ENCODE results near the gene CREBRF.

CREBRF gene

GRCh38 chr5:173012882-173013281 lies 43.3 kb upstream of the CREBRF start:
- Histone ChIP-seq H3K4me1 (ENCODE audit: low read depth, poor library complexity, severe bottlenecking) (no peaks in the 10 kb centered on the region), H3K36me3 (ENCODE audit: insufficient read depth) (no peaks in the 10 kb centered on the region), H3K27me3 (ENCODE audit: insufficient read depth, low read depth) (no peaks in the 10 kb centered on the region), H2AFZ (ENCODE audit: low read depth) (no peak overlapping the region), H3K27ac (no peak overlapping the region), H3K9ac (no peak overlapping the region), H4K20me1 (ENCODE audit: insufficient read depth) (no peaks in the 10 kb centered on the region), H3K79me2 (ENCODE audit: insufficient read depth, low read depth) (peaks cover 52% of the 10 kb centered on the region), H3K4me3 (IDR thresholded peaks at IDR 0.05; ENCODE audit: insufficient read depth, low read depth, low read length) (no peak overlapping the region), H3K4me2 (no peak overlapping the region)
- no peak for TF ChIP-seq CTCF (conservative IDR thresholded peaks at IDR 0.05; ENCODE audit: low read depth, low read length)

GRCh38 chr5:173014671-173015070 lies 41.5 kb upstream of the CREBRF start:
- Histone ChIP-seq H3K4me3 (IDR thresholded peaks at IDR 0.05; ENCODE audit: insufficient read depth, low read depth, low read length) (no peak overlapping the region), H3K79me2 (ENCODE audit: insufficient read depth, low read depth) (peaks cover 59% of the 10 kb centered on the region), H3K4me2 (no peak overlapping the region), H3K27ac (no peak overlapping the region), H4K20me1 (ENCODE audit: insufficient read depth) (no peaks in the 10 kb centered on the region), H3K4me1 (ENCODE audit: low read depth, poor library complexity, severe bottlenecking) (no peaks in the 10 kb centered on the region), H3K36me3 (ENCODE audit: insufficient read depth) (no peaks in the 10 kb centered on the region), H3K9ac (no peak overlapping the region), H3K27me3 (ENCODE audit: insufficient read depth, low read depth) (no peaks in the 10 kb centered on the region), H2AFZ (ENCODE audit: low read depth) (no peak overlapping the region)
- no peak for TF ChIP-seq CTCF (conservative IDR thresholded peaks at IDR 0.05; ENCODE audit: low read depth, low read length)

- Histone ChIP-seq H4K20me1 (ENCODE audit: insufficient read depth) (no peaks in the 10 kb centered on the region), H3K4me3 (IDR thresholded peaks at IDR 0.05; ENCODE audit: insufficient read depth, low read depth, low read length) (no peak overlapping the region), H3K4me2 (no peak overlapping the region), H3K27ac (no peak overlapping the region), H2AFZ (ENCODE audit: low read depth) (no peak overlapping the region), H3K27me3 (ENCODE audit: insufficient read depth, low read depth) (no peaks in the 10 kb centered on the region), H3K36me3 (ENCODE audit: insufficient read depth) (no peaks in the 10 kb centered on the region), H3K79me2 (ENCODE audit: insufficient read depth, low read depth) (peaks cover 59% of the 10 kb centered on the region), H3K9ac (no peak overlapping the region), H3K4me1 (ENCODE audit: low read depth, poor library complexity, severe bottlenecking) (no peaks in the 10 kb centered on the region)
- TF ChIP-seq CTCF (conservative IDR thresholded peaks at IDR 0.05; ENCODE audit: low read depth, low read length) = no peak
Measured at GRCh38 chr5:173015192-173015591, 41.0 kb upstream of the CREBRF start.

- Histone ChIP-seq H4K20me1 (ENCODE audit: insufficient read depth) (no peaks in the 10 kb centered on the region), H3K9ac (no peak overlapping the region), H3K4me1 (ENCODE audit: low read depth, poor library complexity, severe bottlenecking) (no peaks in the 10 kb centered on the region), H3K27ac (no peak overlapping the region), H3K4me3 (IDR thresholded peaks at IDR 0.05; ENCODE audit: insufficient read depth, low read depth, low read length) (no peak overlapping the region), H3K4me2 (no peak overlapping the region), H3K79me2 (ENCODE audit: insufficient read depth, low read depth) (peaks cover 55% of the 10 kb centered on the region), H3K27me3 (ENCODE audit: insufficient read depth, low read depth) (no peaks in the 10 kb centered on the region), H2AFZ (ENCODE audit: low read depth) (no peak overlapping the region), H3K36me3 (ENCODE audit: insufficient read depth) (no peaks in the 10 kb centered on the region)
- TF ChIP-seq CTCF (conservative IDR thresholded peaks at IDR 0.05; ENCODE audit: low read depth, low read length) = no peak
Measured at GRCh38 chr5:173015598-173016455, 40.3 kb upstream of the CREBRF start.
